Inferior parietal cortex (tissue), 1 donor: ENCODE measurements around the gene FUOM.

ENCODE experiments used
- DNase-seq: peaks from one replicate; pipeline ENCODE4 v3.0.0-alpha.2; 2016; ENCODE audit errors: extremely low spot score

The FUOM gene

DNA sequence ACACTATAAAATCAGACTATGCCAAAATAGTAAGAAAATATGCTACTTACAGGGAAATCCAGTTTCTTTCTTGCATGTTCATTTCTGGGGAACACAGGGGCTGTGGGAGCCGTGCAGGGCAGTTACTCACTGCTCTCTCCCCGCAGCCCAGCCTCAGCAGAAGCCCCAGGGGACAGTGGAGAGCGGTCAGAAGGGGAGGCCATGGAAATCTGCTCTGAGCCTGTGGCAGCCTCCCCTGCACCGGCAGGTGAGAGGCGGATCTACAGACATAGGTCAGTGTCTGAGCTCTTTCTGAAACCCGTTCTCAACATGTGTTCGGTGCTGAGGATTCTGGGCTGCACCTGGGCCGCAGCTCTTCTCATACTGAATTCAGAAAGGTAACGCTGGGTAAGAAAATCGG lies 46.2 kb downstream of the FUOM start:
- no peak for DNase-seq

- no peak for DNase-seq
Measured at GRCh38 chr10:133310789-133311188, 47.0 kb downstream of the FUOM start.

DNA sequence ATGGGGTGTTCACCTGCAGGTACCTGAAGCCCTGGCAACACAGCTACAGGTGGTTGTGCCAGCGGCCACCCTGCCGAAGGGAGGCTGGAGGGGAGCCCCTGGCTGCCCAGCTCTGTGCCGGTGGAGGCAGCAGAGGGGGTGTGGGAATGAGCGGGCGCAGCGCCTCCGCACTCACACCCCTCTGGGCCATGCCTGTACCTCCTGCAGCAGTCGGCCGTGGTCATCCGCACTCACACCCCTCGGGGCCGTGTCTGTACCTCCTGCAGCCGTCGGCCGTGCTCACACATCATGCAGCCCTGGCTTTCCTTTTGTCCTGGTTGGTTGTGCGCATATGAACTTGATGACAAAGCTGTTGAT lies 47.4 kb downstream of the FUOM start:
- DNase-seq: no peak

GRCh38 chr10:133309720-133310398 lies 48.0 kb downstream of the FUOM start:
- no peak for DNase-seq

GRCh38 chr10:133309100-133309719 lies 48.6 kb downstream of the FUOM start:
- DNase-seq: peak; percentile 70

- peak; percentile 83 for DNase-seq
Measured at GRCh38 chr10:133308421-133309099, 49.3 kb downstream of the FUOM start, which contains the start of the genes TUBGCP2 and ZNF511. TUBGCP2 (minus strand) TSS chr10:133308872; CDS start chr10:133302941, 5,931 bp downstream. ZNF511 (plus strand) TSS chr10:133308914; CDS start chr10:133308944, 30 bp downstream.

GRCh38 chr10:133307776-133308420 lies 49.9 kb downstream of the FUOM start:
- DNase-seq: no peak

GRCh38 chr10:133306941-133307379 lies 50.9 kb downstream of the FUOM start:
- DNase-seq: no peak

GRCh38 chr10:133306097-133306476 lies 51.7 kb downstream of the FUOM start:
- no peak for DNase-seq
